Keratinocyte (primary cell): ENCODE data around the gene ITGB6. TPM values are rescaled to one million over a fixed set of nuclear protein-coding genes. Genes with fewer than 3 reads are reported as not detected.

Experiments used
- DNase-seq: peaks from one replicate; pipeline ENCODE4 v3.0.0-alpha.2; 2011; ENCODE audit warnings: low read depth, missing footprints, low spot score
- FAIRE-seq: peaks from 2 replicates; lab custom pipeline; 2011; peaks lifted over from hg19 to GRCh38; lab: Jason Lieb, UNC
- H2AFZ ChIP-seq: 2 replicates; pipeline ENCODE4 v1.6.0; 2012; ENCODE audit warnings: low read length, control low read depth, inconsistent platforms; ENCODE audit not compliant: control insufficient read depth
- H3K27ac ChIP-seq: 2 replicates; pipeline ENCODE4 v1.5.1; 2011; ENCODE audit warnings: low read length; ENCODE audit not compliant: control insufficient read depth, insufficient read depth
- H3K27me3 ChIP-seq: 3 replicates; pipeline ENCODE4 v1.6.0; 2011; ENCODE audit warnings: low read length; ENCODE audit not compliant: control insufficient read depth, insufficient read depth; ENCODE audit errors: extremely low read depth
- H3K36me3 ChIP-seq, 2 experiments: 2 replicates in 1 of 2; 3 replicates in 1 of 2; pipeline ENCODE4 v1.5.1; 2011; ENCODE audit warnings: low read length in 2 of 2, mild to moderate bottlenecking in 1 of 2; ENCODE audit not compliant: control insufficient read depth in 2 of 2, insufficient read depth in 2 of 2; ENCODE audit errors: extremely low read depth in 1 of 2
- H3K4me1 ChIP-seq: 3 replicates; pipeline ENCODE4 v1.5.1; 2011; ENCODE audit warnings: low read length; ENCODE audit not compliant: control insufficient read depth, insufficient read depth; ENCODE audit errors: extremely low read depth
- H3K4me2 ChIP-seq: 3 replicates; pipeline ENCODE4 v1.6.0; 2011; ENCODE audit warnings: low read depth, low read length; ENCODE audit not compliant: control insufficient read depth, insufficient read depth; ENCODE audit errors: extremely low read depth
- H3K4me3 ChIP-seq, 3 experiments: fragments of 200-600 bp in 1 of 3; sonication (generic) in 1 of 3; 2 replicates in 2 of 3; 3 replicates in 1 of 3; pipeline ENCODE4 v1.5.1; 2011 to 2016; ENCODE audit warnings: low read length in 3 of 3, mild to moderate bottlenecking in 3 of 3, control low read depth in 2 of 3, inconsistent platforms in 1 of 3, low read depth in 1 of 3, mixed read lengths in 1 of 3, mixed run types in 1 of 3, moderate library complexity in 1 of 3; ENCODE audit not compliant: control insufficient read depth in 2 of 3, insufficient read depth in 2 of 3; ENCODE audit errors: extremely low read depth in 1 of 3
- H3K79me2 ChIP-seq: 2 replicates; pipeline ENCODE4 v1.6.0; 2012; ENCODE audit warnings: low read length; ENCODE audit not compliant: control insufficient read depth, insufficient read depth
- H3K9ac ChIP-seq: 3 replicates; pipeline ENCODE4 v1.6.0; 2011; ENCODE audit warnings: low read length; ENCODE audit not compliant: control insufficient read depth, insufficient read depth; ENCODE audit errors: extremely low read depth
- H3K9me1 ChIP-seq: 3 replicates; pipeline ENCODE4 v1.6.0; 2011; ENCODE audit warnings: low read length; ENCODE audit not compliant: control insufficient read depth, insufficient read depth; ENCODE audit errors: extremely low read depth
- H3K9me3 ChIP-seq: 2 replicates; pipeline ENCODE4 v1.5.1; 2012; ENCODE audit warnings: low read depth, low read length; ENCODE audit not compliant: control insufficient read depth
- H4K20me1 ChIP-seq: 3 replicates; pipeline ENCODE4 v1.6.0; 2011; ENCODE audit warnings: low read length; ENCODE audit not compliant: control insufficient read depth, insufficient read depth; ENCODE audit errors: extremely low read depth
- CTCF ChIP-seq, 3 experiments: IDR thresholded peaks in 1 of 3; conservative IDR thresholded peaks in 1 of 3; optimal IDR thresholded peaks in 1 of 3; 2 replicates in 2 of 3; 3 replicates in 1 of 3; pipeline versions ENCODE3 to v1.5.1; 2011; ENCODE audit warnings: low read length in 3 of 3, mild to moderate bottlenecking in 3 of 3, moderate library complexity in 2 of 3, control low read depth in 1 of 3, inconsistent platforms in 1 of 3; ENCODE audit not compliant: insufficient read depth in 2 of 3; ENCODE audit errors: extremely low read depth in 1 of 3
- EZH2 ChIP-seq: IDR thresholded peaks from one replicate; pipeline ENCODE4 v1.6.1; 2012; ENCODE audit warnings: inconsistent platforms, mild to moderate bottlenecking, low read length, moderate library complexity
- dilution Hi-C: fragments of 300-500 bp; cut with MboI; formaldehyde crosslinking; loops from one replicate; pipeline ENCODE4 v1.7.0; 2020; ENCODE audit warnings: low sequenced_read_pairs; ENCODE audit not compliant: extremely low pct_ligation_motif_present
- polyA plus RNA-seq, 5 experiments: library from polyadenylated mRNA; depleted of rRNA in 3 of 5; stranded (reverse) in 3 of 5; stranded (forward) in 1 of 5; unstranded in 1 of 5; fragments of >200 nt; gene quantifications; 1 replicate in 1 of 5; 2 replicates in 3 of 5; 3 replicates in 1 of 5; pipeline versions ENCODE4 v1.2.1 to v1.2.3, GENCODE V29; 2011 to 2012; ENCODE audit warnings: missing spikeins in 2 of 5, low read depth in 1 of 5, low replicate concordance in 1 of 5

ITGB6 gene
- polyA plus RNA-seq, 1 donor (not counting 4 experiments of a cell fraction or from before 2014, with no cell fraction given), result 183 TPM

GRCh38 chr2:160092445-160092844 is 107.6 kb downstream of the ITGB6 start:
- no peak overlapping the region for H3K9ac ChIP-seq
- H3K79me2 ChIP-seq, result no peaks in the 10 kb centered on the region
- no peaks in the 10 kb centered on the region for H3K27me3 ChIP-seq
- peaks cover 15% of the 10 kb centered on the region for H3K9me3 ChIP-seq
- TF ChIP-seq CTCF (optimal IDR thresholded peaks at IDR 0.05 in 1 of 3, IDR thresholded peaks at IDR 0.05 in 1 of 3, conservative IDR thresholded peaks at IDR 0.05 in 1 of 3; ENCODE audit: extremely low read depth in 1 of 3, insufficient read depth in 2 of 3, low read length in 3 of 3) (no peak), EZH2 (no peak)
- peak overlapping the region; percentile 93 for H3K27ac ChIP-seq
- FAIRE-seq (no peak), DNase-seq (no peak)
- no peaks in the 10 kb centered on the region for H3K9me1 ChIP-seq
- dilution Hi-C loops, result no loop called here
- H3K4me1 ChIP-seq, result peaks cover 24% of the 10 kb centered on the region
- H3K36me3 ChIP-seq, result no peaks in the 10 kb centered on the region
- no peak overlapping the region for H2AFZ ChIP-seq
- no peak overlapping the region for H3K4me2 ChIP-seq
- no peak overlapping the region for H3K4me3 ChIP-seq
- H4K20me1 ChIP-seq, result no peaks in the 10 kb centered on the region

- FAIRE-seq, result peak; percentile 69
Observed at GRCh38 chr2:160091381-160091780, 108.7 kb downstream of the ITGB6 start.

More at GRCh38 chr2:160091381-160091780, 108.7 kb downstream of the ITGB6 start:
- no peaks in the 10 kb centered on the region for H3K36me3 ChIP-seq
- peak overlapping the region; percentile 26 for H2AFZ ChIP-seq
- H3K4me2 ChIP-seq, result peak overlapping the region; percentile 95
- H3K79me2 ChIP-seq, result no peaks in the 10 kb centered on the region
- H3K27ac ChIP-seq, result peak overlapping the region; percentile 93
- peak; percentile 65 for DNase-seq
- dilution Hi-C loops, result no loop called here
- H3K9me1 ChIP-seq, result no peaks in the 10 kb centered on the region
- peaks cover 22% of the 10 kb centered on the region for H3K4me1 ChIP-seq
- H3K9ac ChIP-seq, result peak overlapping the region; percentile 52
- no peaks in the 10 kb centered on the region for H3K27me3 ChIP-seq
- H3K4me3 ChIP-seq, result peak overlapping the region in 1 of 3 experiments; percentile 38
- H4K20me1 ChIP-seq, result no peaks in the 10 kb centered on the region
- TF ChIP-seq CTCF (optimal IDR thresholded peaks at IDR 0.05 in 1 of 3, IDR thresholded peaks at IDR 0.05 in 1 of 3, conservative IDR thresholded peaks at IDR 0.05 in 1 of 3; ENCODE audit: extremely low read depth in 1 of 3, insufficient read depth in 2 of 3, low read length in 3 of 3) (no peak), EZH2 (no peak)
- peaks cover 18% of the 10 kb centered on the region for H3K9me3 ChIP-seq
